ENCODE results near the gene FANK1.

DNA sequence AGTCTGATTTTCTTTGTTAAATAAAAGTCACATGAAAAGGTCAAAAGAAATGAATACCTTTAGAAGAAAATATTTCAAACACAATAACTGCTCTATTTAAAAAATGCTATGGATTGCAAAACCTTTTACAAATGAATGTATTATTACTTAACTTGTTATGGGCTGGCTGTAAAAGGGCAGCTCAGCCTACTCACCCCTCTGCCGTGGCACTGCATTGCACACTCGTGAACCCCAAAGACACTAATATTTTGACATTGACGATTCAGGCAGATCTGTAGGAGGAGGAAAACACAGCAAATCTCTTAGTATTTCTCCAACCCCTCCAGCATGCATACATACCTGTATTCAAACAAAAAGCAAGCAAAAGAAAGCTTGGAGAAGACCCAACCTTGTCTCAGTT, 149.5 kb downstream of the FANK1 start:
- TF ChIP-seq, protein P1, sequence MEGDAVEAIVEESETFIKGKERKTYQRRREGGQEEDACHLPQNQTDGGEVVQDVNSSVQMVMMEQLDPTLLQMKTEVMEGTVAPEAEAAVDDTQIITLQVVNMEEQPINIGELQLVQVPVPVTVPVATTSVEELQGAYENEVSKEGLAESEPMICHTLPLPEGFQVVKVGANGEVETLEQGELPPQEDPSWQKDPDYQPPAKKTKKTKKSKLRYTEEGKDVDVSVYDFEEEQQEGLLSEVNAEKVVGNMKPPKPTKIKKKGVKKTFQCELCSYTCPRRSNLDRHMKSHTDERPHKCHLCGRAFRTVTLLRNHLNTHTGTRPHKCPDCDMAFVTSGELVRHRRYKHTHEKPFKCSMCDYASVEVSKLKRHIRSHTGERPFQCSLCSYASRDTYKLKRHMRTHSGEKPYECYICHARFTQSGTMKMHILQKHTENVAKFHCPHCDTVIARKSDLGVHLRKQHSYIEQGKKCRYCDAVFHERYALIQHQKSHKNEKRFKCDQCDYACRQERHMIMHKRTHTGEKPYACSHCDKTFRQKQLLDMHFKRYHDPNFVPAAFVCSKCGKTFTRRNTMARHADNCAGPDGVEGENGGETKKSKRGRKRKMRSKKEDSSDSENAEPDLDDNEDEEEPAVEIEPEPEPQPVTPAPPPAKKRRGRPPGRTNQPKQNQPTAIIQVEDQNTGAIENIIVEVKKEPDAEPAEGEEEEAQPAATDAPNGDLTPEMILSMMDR (IDR thresholded peaks at IDR 0.05; ENCODE audit: low read length): no peak
- no peak for TF ChIP-seq EZH2 (optimal IDR thresholded peaks at IDR 0.05; ENCODE audit: low read depth, low read length)
- no peak for TF ChIP-seq EZH2phosphoT487 (IDR thresholded peaks at IDR 0.05; ENCODE audit: low read length)

Data from MM.1S (cell line).